OCI-LY7 (cell line): ENCODE data around the gene PELI1. TPM values are rescaled to one million over a fixed set of nuclear protein-coding genes. Genes with fewer than 3 reads are reported as not detected.

Source experiments
- BruUV-seq: library from RNA; stranded (reverse); fragments of 400-500 nt; replicated peaks from 2 replicates; lab custom pipeline; 2021; lab: Mats Ljungman, UMichigan
- CTCF ChIA-PET: fragments of 300-600 bp; sonication (Branson Sonifier 250); formaldehyde crosslinking; loops from one replicate; lab custom pipeline; 2022; ENCODE audit warnings: antibody characterized with exemption; ENCODE audit not compliant: unreplicated experiment; lab: Charles Lee
- POLR2A ChIA-PET: fragments of 300-600 bp; sonication (Branson Sonifier 250); formaldehyde crosslinking; loops from one replicate; lab custom pipeline; 2022; ENCODE audit warnings: antibody characterized with exemption; lab: Charles Lee
- DNase-seq: peaks from one replicate; pipeline ENCODE4 v3.0.0-alpha.2; 2015; ENCODE audit warnings: low spot score
- H2AFZ ChIP-seq: fragments of 200-600 bp; sonication (generic), shearing (Covaris generic); 2 replicates; pipeline ENCODE4 v1.6.1; 2014; ENCODE audit warnings: mild to moderate bottlenecking, antibody characterized with exemption, low read length, moderate library complexity
- H3K27ac ChIP-seq: fragments of 200-600 bp; sonication (generic); 2 replicates; pipeline ENCODE4 v1.5.1; 2014; ENCODE audit warnings: mixed run types, low read depth, mild to moderate bottlenecking, moderate library complexity, low read length, inconsistent platforms; ENCODE audit not compliant: poor library complexity, severe bottlenecking
- H3K36me3 ChIP-seq: fragments of 200-600 bp; sonication (generic); 2 replicates; pipeline ENCODE4 v1.6.1; 2014; ENCODE audit warnings: mild to moderate bottlenecking, antibody characterized with exemption, low read length, moderate library complexity, mixed read lengths; ENCODE audit not compliant: insufficient read depth
- H3K4me1 ChIP-seq: fragments of 200-600 bp; sonication (generic); 2 replicates; pipeline ENCODE4 v1.5.1; 2014; ENCODE audit warnings: mild to moderate bottlenecking, low read length; ENCODE audit not compliant: insufficient read depth, poor library complexity, severe bottlenecking
- H3K4me2 ChIP-seq: fragments of 200-600 bp; sonication (generic); 2 replicates; pipeline ENCODE4 v1.6.1; 2014; ENCODE audit warnings: mild to moderate bottlenecking, low read length
- H3K4me3 ChIP-seq: fragments of 200-600 bp; sonication (generic); 2 replicates; pipeline ENCODE4 v1.5.1; 2014; ENCODE audit warnings: mild to moderate bottlenecking, low read depth, low read length; ENCODE audit not compliant: poor library complexity, severe bottlenecking
- H3K79me2 ChIP-seq: fragments of 200-600 bp; sonication (generic); 2 replicates; pipeline ENCODE4 v1.6.1; 2016; ENCODE audit warnings: low read depth, mild to moderate bottlenecking, low read length, moderate library complexity, mixed read lengths; ENCODE audit not compliant: insufficient read depth
- H3K9me2 ChIP-seq: fragments of 200-600 bp; sonication (generic); 2 replicates; pipeline ENCODE4 v1.6.1; 2016; ENCODE audit warnings: mild to moderate bottlenecking, low read length, mixed read lengths; ENCODE audit not compliant: insufficient read depth
- H3K9me3 ChIP-seq: fragments of 200-600 bp; sonication (generic); 2 replicates; pipeline ENCODE4 v1.6.1; 2014; ENCODE audit warnings: mild to moderate bottlenecking, mixed run types, low read length, mixed read lengths
- H4K20me1 ChIP-seq: fragments of 200-600 bp; sonication (generic); 2 replicates; pipeline ENCODE4 v1.6.1; 2014; ENCODE audit warnings: mild to moderate bottlenecking, antibody characterized with exemption, low read length, moderate library complexity, mixed read lengths; ENCODE audit not compliant: insufficient read depth
- EZH2phosphoT487 ChIP-seq: fragments of 200-600 bp; sonication (generic); IDR thresholded peaks from 2 replicates; pipeline ENCODE4 v1.6.1; 2018; ENCODE audit warnings: low read depth, borderline replicate concordance, mild to moderate bottlenecking, mixed run types, antibody characterized with exemption, low read length, moderate library complexity, mixed read lengths
- intact Hi-C: fragments of 100-400 bp; cut with micrococcal nuclease; formaldehyde crosslinking; loops from one replicate; pipeline ENCODE4 v1.10.0; 2022; ENCODE audit not compliant: unreplicated experiment
- total RNA-seq, 2 experiments: library from RNA; depleted of rRNA in 1 of 2; stranded (reverse); fragments of >200 nt in 1 of 2; shearing (Covaris generic) in 1 of 2; gene quantifications; 2 replicates each; pipeline ENCODE4 v1.2.3, GENCODE V29; 2014 to 2022
- TF ChIP-seq, protein P1 (sequence below): fragments of 200-600 bp; sonication (generic); conservative IDR thresholded peaks from 2 replicates; pipeline ENCODE4 v1.5.1; 2014; ENCODE audit warnings: mild to moderate bottlenecking, antibody characterized with exemption, low read length, moderate library complexity, mixed read lengths

PELI1 gene
- total RNA-seq, 2 experiments from 2014 or later, result 108 to 174 TPM

DNA sequence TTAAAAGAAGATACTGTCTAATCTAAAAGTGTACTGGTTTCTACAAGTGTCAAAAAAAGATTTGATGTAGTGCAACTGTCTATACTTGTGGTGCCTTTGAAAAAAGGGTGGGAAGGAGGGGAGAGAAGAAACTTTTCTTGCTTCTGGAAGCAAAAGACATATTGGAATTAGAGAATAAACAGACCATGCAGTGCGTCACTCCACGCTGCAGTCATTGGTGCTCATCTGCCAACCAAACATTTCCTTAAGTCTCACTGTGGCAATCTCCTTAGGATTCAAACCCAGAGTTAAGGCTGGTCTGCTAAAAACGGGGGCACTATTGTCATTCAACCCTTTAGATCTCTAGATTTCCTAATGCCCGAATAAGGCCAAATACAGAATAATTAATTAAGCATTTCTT, 50.9 kb downstream of the PELI1 start:
- ChIA-PET POLR2A (interaction anchor here (0.6 to 1.4 kb wide), 8 partner anchors 8 to 689 kb away, joined by 3 to 9 read pairs (median 4); no protein-coding TSS in a partner anchor), CTCF (no interaction called here)
- Histone ChIP-seq H3K27ac (peak overlapping the region; percentile 99), H3K9me2 (no peaks in the 10 kb centered on the region), H3K4me2 (peak overlapping the region; percentile 78), H3K4me3 (peak overlapping the region; percentile 16), H4K20me1 (no peaks in the 10 kb centered on the region), H3K9me3 (peaks cover 10% of the 10 kb centered on the region; the same call in 1 of the 2 replicates), H3K36me3 (peaks cover 85% of the 10 kb centered on the region), H3K4me1 (peaks cover 87% of the 10 kb centered on the region), H3K79me2 (peaks cover 82% of the 10 kb centered on the region), H2AFZ (no peak overlapping the region)
- TF ChIP-seq, protein P1, sequence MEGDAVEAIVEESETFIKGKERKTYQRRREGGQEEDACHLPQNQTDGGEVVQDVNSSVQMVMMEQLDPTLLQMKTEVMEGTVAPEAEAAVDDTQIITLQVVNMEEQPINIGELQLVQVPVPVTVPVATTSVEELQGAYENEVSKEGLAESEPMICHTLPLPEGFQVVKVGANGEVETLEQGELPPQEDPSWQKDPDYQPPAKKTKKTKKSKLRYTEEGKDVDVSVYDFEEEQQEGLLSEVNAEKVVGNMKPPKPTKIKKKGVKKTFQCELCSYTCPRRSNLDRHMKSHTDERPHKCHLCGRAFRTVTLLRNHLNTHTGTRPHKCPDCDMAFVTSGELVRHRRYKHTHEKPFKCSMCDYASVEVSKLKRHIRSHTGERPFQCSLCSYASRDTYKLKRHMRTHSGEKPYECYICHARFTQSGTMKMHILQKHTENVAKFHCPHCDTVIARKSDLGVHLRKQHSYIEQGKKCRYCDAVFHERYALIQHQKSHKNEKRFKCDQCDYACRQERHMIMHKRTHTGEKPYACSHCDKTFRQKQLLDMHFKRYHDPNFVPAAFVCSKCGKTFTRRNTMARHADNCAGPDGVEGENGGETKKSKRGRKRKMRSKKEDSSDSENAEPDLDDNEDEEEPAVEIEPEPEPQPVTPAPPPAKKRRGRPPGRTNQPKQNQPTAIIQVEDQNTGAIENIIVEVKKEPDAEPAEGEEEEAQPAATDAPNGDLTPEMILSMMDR, result no peak
- no peak for TF ChIP-seq EZH2phosphoT487
- no TSS peak for BruUV-seq
- no peak for DNase-seq
- intact Hi-C loops, result loop anchor here (5.0 kb wide), 1 partner anchor 234 kb away; no protein-coding TSS in a partner anchor

- ChIA-PET POLR2A (interaction anchor here (0.6 to 1.0 kb wide), 7 partner anchors 9 to 690 kb away, joined by 3 to 9 read pairs (median 3); no protein-coding TSS in a partner anchor), CTCF (no interaction called here)
- intact Hi-C loops, result loop anchor here (1.0 to 5.0 kb wide), 3 partner anchors 8 to 235 kb away; no protein-coding TSS in a partner anchor
- no TSS peak for BruUV-seq
- Histone ChIP-seq H3K79me2 (peaks cover 77% of the 10 kb centered on the region), H3K4me1 (peaks cover 87% of the 10 kb centered on the region), H3K27ac (peak overlapping the region; percentile 99), H2AFZ (no peak overlapping the region), H3K36me3 (peaks cover 80% of the 10 kb centered on the region), H3K9me2 (no peaks in the 10 kb centered on the region), H4K20me1 (no peaks in the 10 kb centered on the region), H3K9me3 (peaks cover 10% of the 10 kb centered on the region; the same call in 1 of the 2 replicates), H3K4me2 (peak overlapping the region; percentile 78), H3K4me3 (peak overlapping the region; percentile 54)
- DNase-seq, result peak; percentile 83
- TF ChIP-seq, protein P1, result no peak
- no peak for TF ChIP-seq EZH2phosphoT487
Observed at GRCh38 chr2:64092502-64092901, 51.7 kb downstream of the PELI1 start.

DNA sequence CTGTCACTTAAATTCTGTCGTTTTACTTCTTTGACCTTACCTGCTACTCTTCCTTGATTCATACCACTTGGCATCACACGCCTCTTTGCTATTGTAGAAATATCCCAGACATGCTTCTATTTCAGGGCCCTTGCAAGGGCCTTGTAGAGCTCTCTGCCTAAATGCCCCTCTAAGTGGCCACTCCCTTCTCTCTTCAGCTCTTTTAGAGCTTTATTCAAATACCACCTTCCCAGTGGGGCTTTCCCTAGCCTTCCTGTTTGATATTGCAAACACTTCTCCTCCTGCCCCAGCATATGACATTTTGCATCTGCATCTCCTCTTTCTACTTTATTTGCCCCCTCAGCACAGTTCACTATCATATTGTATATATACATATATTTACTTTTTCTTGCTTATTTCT, 54.0 kb downstream of the PELI1 start:
- H3K4me1 ChIP-seq, result peaks cover 100% of the 10 kb centered on the region
- H3K27ac ChIP-seq, result peak overlapping the region; percentile 99
- no TSS peak for BruUV-seq
- CTCF ChIA-PET, result no interaction called here
- TF ChIP-seq, protein P1, result no peak
- no peak for TF ChIP-seq EZH2phosphoT487
- no peaks in the 10 kb centered on the region; the same call in 1 of the 2 replicates for H3K9me3 ChIP-seq
- intact Hi-C loops, result loop anchor here (5.0 kb wide), 1 partner anchor 237 kb away; no protein-coding TSS in a partner anchor
- no peak overlapping the region for H2AFZ ChIP-seq
- no peaks in the 10 kb centered on the region for H3K9me2 ChIP-seq
- H3K4me3 ChIP-seq, result peak overlapping the region; percentile 67
- POLR2A ChIA-PET, result interaction anchor here (0.6 to 2.0 kb wide), 16 partner anchors 8 to 138 kb away, joined by 3 to 10 read pairs (median 4); no protein-coding TSS in a partner anchor
- peaks cover 58% of the 10 kb centered on the region for H3K36me3 ChIP-seq
- no peaks in the 10 kb centered on the region for H4K20me1 ChIP-seq
- peak; percentile 75 for DNase-seq
- H3K79me2 ChIP-seq, result peaks cover 63% of the 10 kb centered on the region
- peak overlapping the region; percentile 78 for H3K4me2 ChIP-seq
